ENCODE measurements around the gene TANC2. TPM values are rescaled to one million over a fixed set of nuclear protein-coding genes. Genes with fewer than 3 reads are reported as not detected.

The TANC2 gene
- total RNA-seq, 1 experiment from 2014 or later = 53.2 TPM

DNA sequence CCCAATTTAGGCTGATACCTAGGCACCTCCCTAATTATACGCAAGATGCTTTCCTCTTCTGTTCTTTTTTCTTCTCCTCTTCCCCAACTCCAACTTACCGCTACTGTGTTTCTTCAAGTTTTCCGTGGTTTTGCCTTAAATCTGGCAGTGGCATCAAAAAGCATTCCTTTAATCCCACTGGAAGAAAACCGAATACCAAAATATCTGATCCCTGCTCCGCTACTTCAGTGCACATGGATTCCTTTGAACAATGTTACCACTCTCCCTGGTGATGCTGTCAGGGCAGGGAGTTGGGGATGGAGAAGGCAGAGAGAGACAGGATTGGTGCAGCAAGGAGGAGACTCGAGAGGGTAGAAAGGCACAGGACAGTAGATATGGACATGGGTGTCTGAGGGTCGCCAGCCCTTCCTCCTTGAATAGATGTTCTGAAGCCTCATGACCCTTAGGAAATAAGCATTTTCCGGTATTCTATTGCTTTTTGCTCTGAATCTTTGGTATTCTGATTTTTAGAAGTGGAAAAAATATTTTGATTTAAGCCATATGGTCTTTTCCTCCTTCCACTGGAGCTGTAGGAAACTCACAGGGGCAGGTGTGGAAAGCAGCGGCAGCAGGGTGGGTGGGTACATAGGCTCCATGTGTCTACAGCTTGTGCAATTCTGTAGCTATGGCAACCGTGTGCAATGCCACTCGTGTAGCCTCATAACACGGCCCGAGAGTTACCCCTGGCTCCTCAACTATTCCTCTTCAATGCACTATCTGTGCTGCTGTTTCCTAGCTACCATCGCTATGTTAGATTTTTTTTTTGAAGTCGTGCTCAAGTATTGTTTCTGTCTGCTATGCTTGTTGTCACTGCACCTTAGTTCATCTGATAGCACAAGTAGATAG, 32.3 kb upstream of the TANC2 start:
- no peak overlapping the region for H3K27ac ChIP-seq (ENCODE audit: low read depth, low read length)
- no peaks in the 10 kb centered on the region for H3K27me3 ChIP-seq (ENCODE audit: insufficient read depth, low read length)
- H3K9me2 ChIP-seq (ENCODE audit: insufficient read depth) = no peaks in the 10 kb centered on the region
- no peaks in the 10 kb centered on the region for H3K36me3 ChIP-seq (ENCODE audit: control insufficient read depth in 1 of 2, insufficient read depth in 2 of 2, low read length in 2 of 2)
- ATAC-seq (no peak), DNase-seq (ENCODE audit: low read depth, low spot score) (no peak)
- H3K9me3 ChIP-seq (ENCODE audit: control insufficient read depth in 1 of 2, insufficient read depth in 1 of 2, low read depth in 1 of 2, low read length in 2 of 2) = no peaks in the 10 kb centered on the region
- H2AFZ ChIP-seq (ENCODE audit: low read depth, low read length, poor library complexity, severe bottlenecking) = no peak overlapping the region
- ChIA-PET POLR2A (no interaction called here), RAD21 (ENCODE audit: low non-redundant PET in 1 of 2, low total read pairs in 2 of 2, uncharacterized antibody in 2 of 2, unreplicated experiment in 2 of 2) (no interaction called here), CTCF (no interaction called here)
- no peak overlapping the region for H3K4me3 ChIP-seq (replicated peaks in 1 of 2; ENCODE audit: low read depth in 1 of 2, low read length in 2 of 2)
- intact Hi-C loops (cut with micrococcal nuclease) = no loop called here
- no peaks in the 10 kb centered on the region for H3K4me1 ChIP-seq (ENCODE audit: control insufficient read depth in 1 of 2, insufficient read depth in 2 of 2, low read length in 2 of 2)
- no peak for TF ChIP-seq SP1 (IDR thresholded peaks at IDR 0.05; ENCODE audit: low read depth)
- TF ChIP-seq, protein P1, sequence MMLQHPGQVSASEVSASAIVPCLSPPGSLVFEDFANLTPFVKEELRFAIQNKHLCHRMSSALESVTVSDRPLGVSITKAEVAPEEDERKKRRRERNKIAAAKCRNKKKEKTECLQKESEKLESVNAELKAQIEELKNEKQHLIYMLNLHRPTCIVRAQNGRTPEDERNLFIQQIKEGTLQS (IDR thresholded peaks at IDR 0.05) = no peak
- TF ChIP-seq TCF7L2 (IDR thresholded peaks at IDR 0.05; ENCODE audit: borderline replicate concordance, extremely low read depth, insufficient read depth, insufficient read length) = no peak
- TF ChIP-seq ZNF274 (IDR thresholded peaks at IDR 0.05; ENCODE audit: low read depth, low read length) = no peak
- no peak for TF ChIP-seq EZH2phosphoT487 (IDR thresholded peaks at IDR 0.05; ENCODE audit: borderline replicate concordance)
- TF ChIP-seq, protein P2, sequence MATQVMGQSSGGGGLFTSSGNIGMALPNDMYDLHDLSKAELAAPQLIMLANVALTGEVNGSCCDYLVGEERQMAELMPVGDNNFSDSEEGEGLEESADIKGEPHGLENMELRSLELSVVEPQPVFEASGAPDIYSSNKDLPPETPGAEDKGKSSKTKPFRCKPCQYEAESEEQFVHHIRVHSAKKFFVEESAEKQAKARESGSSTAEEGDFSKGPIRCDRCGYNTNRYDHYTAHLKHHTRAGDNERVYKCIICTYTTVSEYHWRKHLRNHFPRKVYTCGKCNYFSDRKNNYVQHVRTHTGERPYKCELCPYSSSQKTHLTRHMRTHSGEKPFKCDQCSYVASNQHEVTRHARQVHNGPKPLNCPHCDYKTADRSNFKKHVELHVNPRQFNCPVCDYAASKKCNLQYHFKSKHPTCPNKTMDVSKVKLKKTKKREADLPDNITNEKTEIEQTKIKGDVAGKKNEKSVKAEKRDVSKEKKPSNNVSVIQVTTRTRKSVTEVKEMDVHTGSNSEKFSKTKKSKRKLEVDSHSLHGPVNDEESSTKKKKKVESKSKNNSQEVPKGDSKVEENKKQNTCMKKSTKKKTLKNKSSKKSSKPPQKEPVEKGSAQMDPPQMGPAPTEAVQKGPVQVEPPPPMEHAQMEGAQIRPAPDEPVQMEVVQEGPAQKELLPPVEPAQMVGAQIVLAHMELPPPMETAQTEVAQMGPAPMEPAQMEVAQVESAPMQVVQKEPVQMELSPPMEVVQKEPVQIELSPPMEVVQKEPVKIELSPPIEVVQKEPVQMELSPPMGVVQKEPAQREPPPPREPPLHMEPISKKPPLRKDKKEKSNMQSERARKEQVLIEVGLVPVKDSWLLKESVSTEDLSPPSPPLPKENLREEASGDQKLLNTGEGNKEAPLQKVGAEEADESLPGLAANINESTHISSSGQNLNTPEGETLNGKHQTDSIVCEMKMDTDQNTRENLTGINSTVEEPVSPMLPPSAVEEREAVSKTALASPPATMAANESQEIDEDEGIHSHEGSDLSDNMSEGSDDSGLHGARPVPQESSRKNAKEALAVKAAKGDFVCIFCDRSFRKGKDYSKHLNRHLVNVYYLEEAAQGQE (IDR thresholded peaks at IDR 0.05; ENCODE audit: low read depth) = no peak
- H3K79me2 ChIP-seq (ENCODE audit: insufficient read depth, low read length) = no peaks in the 10 kb centered on the region
- no peak overlapping the region for H3K4me2 ChIP-seq (ENCODE audit: low read length)
- no TSS peak for BruUV-seq (replicated peaks)
- no peaks in the 10 kb centered on the region for H4K20me1 ChIP-seq (ENCODE audit: insufficient read depth)
- H3K9ac ChIP-seq (ENCODE audit: low read length) = no peak overlapping the region

Data from HCT116 (cell line).